Activated naive CD8-positive, alpha-beta T cell treated with anti-CD3 and anti-CD28 coated beads for 36 hours (primary cell): ENCODE data around the gene OSBPL5. TPM values are rescaled to one million over a fixed set of nuclear protein-coding genes. Genes with fewer than 3 reads are reported as not detected.
"Not testable (repeated sequence)": the region's sequence is repeated elsewhere in the genome, so short reads cannot be mapped to it uniquely, and the experiment has no call there.

Experiments
- DNase-seq: peaks from one replicate; pipeline ENCODE4 v3.0.0; 2021
- H3K27ac Mint-ChIP-seq: one replicate; pipeline ENCODE4 v1.8.0; 2022; ENCODE audit warnings: mild to moderate bottlenecking, moderate library complexity, mixed read lengths
- H3K27me3 Mint-ChIP-seq: one replicate; pipeline ENCODE4 v1.8.0; 2022; ENCODE audit warnings: mild to moderate bottlenecking, mixed read lengths
- H3K36me3 Mint-ChIP-seq: one replicate; pipeline ENCODE4 v1.8.0; 2021; ENCODE audit warnings: mild to moderate bottlenecking, mixed read lengths
- H3K4me1 Mint-ChIP-seq: one replicate; pipeline ENCODE4 v1.8.0; 2021; ENCODE audit warnings: mixed read lengths
- H3K4me3 Mint-ChIP-seq: one replicate; pipeline ENCODE4 v1.8.0; 2022; ENCODE audit warnings: mild to moderate bottlenecking, moderate library complexity, mixed read lengths
- H3K9me3 Mint-ChIP-seq: one replicate; pipeline ENCODE4 v1.8.0; 2022; ENCODE audit warnings: mixed read lengths
- total RNA-seq, 2 experiments: library from RNA; stranded (reverse); gene quantifications; one replicate each; pipeline ENCODE4 v1.2.3, GENCODE V29; 2021

OSBPL5 gene
- total RNA-seq, 2 experiments from 2014 or later: 6.6 to 7.3 TPM

GRCh38 chr11:3177931-3178330, 12.8 kb upstream of the OSBPL5 start:
- Mint-ChIP-seq H3K4me3 (no peak overlapping the region), H3K9me3 (peaks cover 10% of the 10 kb centered on the region), H3K36me3 (no peaks in the 10 kb centered on the region), H3K27ac (no peak overlapping the region), H3K4me1 (no peaks in the 10 kb centered on the region), H3K27me3 (no peaks in the 10 kb centered on the region)
- DNase-seq: no peak

- peaks cover 7% of the 10 kb centered on the region for H3K4me1 Mint-ChIP-seq
- H3K36me3 Mint-ChIP-seq: no peaks in the 10 kb centered on the region
- peaks cover 10% of the 10 kb centered on the region for H3K9me3 Mint-ChIP-seq
- no peaks in the 10 kb centered on the region for H3K27me3 Mint-ChIP-seq
- no peak overlapping the region for H3K4me3 Mint-ChIP-seq
- H3K27ac Mint-ChIP-seq: no peak overlapping the region
- DNase-seq: no peak
Observed at GRCh38 chr11:3176487-3176886, 11.4 kb upstream of the OSBPL5 start.

DNA sequence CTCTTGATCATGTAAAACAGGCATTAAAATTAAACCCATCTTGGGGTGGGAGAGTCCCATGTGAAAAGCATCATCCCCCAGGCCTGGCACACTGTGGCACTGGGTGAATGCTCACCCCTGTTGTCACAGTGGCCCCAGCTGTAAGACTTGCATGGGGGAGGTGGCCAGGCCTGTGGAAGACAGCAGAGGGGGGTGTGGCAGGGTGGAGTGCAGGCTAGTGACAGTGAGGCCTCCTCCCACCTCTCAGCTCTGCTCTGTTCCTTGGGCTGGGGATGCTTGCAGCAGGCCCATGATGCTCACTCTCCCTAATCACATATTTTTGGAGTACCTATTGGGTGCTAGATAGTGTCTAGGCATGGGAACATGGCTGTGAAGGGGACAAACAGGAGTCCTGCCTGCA, 10.1 kb upstream of the OSBPL5 start:
- DNase-seq: no peak
- no peaks in the 10 kb centered on the region for H3K36me3 Mint-ChIP-seq
- H3K4me1 Mint-ChIP-seq: peaks cover 8% of the 10 kb centered on the region
- no peak overlapping the region for H3K27ac Mint-ChIP-seq
- H3K27me3 Mint-ChIP-seq: no peaks in the 10 kb centered on the region
- H3K9me3 Mint-ChIP-seq: peaks cover 10% of the 10 kb centered on the region
- H3K4me3 Mint-ChIP-seq: no peak overlapping the region

DNA sequence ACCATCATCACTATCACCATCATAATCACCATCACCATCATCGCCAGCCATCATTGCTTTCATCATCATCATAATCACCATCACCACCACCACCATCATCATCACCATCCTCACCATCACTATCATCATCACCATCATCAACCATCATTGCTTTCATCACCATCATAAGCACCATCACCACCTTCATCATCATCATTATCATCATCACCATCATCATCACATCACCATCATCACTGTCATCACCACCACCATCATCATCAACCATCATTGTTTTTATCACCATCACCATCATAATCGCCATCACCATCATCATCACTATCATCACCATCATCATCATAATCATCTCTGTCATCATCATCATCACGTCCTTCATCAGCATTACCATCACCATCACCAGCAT, 9.3 kb upstream of the OSBPL5 start:
- Mint-ChIP-seq H3K27ac (no peak overlapping the region), H3K36me3 (no peaks in the 10 kb centered on the region), H3K9me3 (peaks cover 9% of the 10 kb centered on the region), H3K4me3 (no peak overlapping the region), H3K4me1 (peaks cover 14% of the 10 kb centered on the region), H3K27me3 (no peaks in the 10 kb centered on the region)
- no peak for DNase-seq

GRCh38 chr11:3173795-3174194, 8.7 kb upstream of the OSBPL5 start:
- DNase-seq: no peak
- Mint-ChIP-seq H3K27ac (no peak overlapping the region), H3K27me3 (no peaks in the 10 kb centered on the region), H3K4me3 (no peak overlapping the region), H3K4me1 (peaks cover 19% of the 10 kb centered on the region), H3K9me3 (peaks cover 9% of the 10 kb centered on the region), H3K36me3 (no peaks in the 10 kb centered on the region)

- no peaks in the 10 kb centered on the region for H3K36me3 Mint-ChIP-seq
- H3K4me3 Mint-ChIP-seq: no peak overlapping the region
- peaks cover 19% of the 10 kb centered on the region for H3K4me1 Mint-ChIP-seq
- no peaks in the 10 kb centered on the region for H3K27me3 Mint-ChIP-seq
- H3K27ac Mint-ChIP-seq: no peak overlapping the region
- H3K9me3 Mint-ChIP-seq: peaks cover 9% of the 10 kb centered on the region
- DNase-seq: no peak
Observed at GRCh38 chr11:3171931-3172560, 6.9 kb upstream of the OSBPL5 start.

- no peaks in the 10 kb centered on the region for H3K27me3 Mint-ChIP-seq
- no peak overlapping the region for H3K4me3 Mint-ChIP-seq
- H3K36me3 Mint-ChIP-seq: no peaks in the 10 kb centered on the region
- no peak overlapping the region for H3K27ac Mint-ChIP-seq
- DNase-seq: no peak
- peaks cover 4% of the 10 kb centered on the region for H3K9me3 Mint-ChIP-seq
- H3K4me1 Mint-ChIP-seq: peaks cover 19% of the 10 kb centered on the region
Observed at GRCh38 chr11:3170756-3171650, 5.9 kb upstream of the OSBPL5 start.

GRCh38 chr11:3170044-3170755, 5.1 kb upstream of the OSBPL5 start:
- Mint-ChIP-seq H3K4me1 (peaks cover 24% of the 10 kb centered on the region), H3K27me3 (peaks cover 5% of the 10 kb centered on the region), H3K9me3 (no peaks in the 10 kb centered on the region), H3K4me3 (peak overlapping the region; percentile 64), H3K36me3 (no peaks in the 10 kb centered on the region), H3K27ac (peak overlapping the region; percentile 3)
- DNase-seq: no peak

DNA sequence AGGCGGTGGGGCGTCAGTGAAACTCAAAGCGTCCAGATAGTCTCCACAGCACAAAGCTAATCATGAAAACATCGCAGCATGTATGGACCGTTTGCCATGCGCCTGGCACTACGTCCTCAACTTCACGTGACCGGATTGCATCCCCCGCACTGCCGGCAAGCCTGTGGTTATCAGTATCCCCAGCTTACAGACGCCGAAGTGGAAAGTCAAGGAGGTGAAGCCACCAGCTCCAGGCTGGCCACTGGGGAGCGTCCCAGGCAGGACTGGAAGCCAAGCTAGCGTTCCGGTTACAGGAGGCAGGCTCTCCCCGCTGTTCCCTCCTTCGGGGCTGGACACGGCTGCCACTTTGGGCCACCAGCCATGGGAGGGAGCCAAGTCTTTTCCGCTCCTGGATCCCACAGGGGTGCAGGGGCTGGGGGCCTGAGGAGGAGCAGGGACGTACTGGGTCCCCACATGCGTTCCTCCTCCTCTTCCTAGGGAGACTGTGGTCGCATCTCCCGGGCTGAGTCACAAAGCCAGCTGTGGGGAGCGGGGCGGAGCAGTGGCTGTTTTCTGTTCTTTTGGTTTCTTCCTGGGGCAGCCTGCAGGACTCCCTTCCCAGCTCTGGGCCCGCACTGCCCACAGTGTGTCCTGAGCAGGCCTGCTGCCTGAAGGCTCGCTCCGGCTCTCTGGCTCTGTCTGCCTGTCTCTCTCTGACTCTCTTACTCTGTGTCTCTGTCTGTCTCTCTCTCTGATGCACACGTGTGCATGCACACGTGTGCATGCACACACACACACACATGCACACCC, 4.3 kb upstream of the OSBPL5 start:
- Mint-ChIP-seq H3K27me3 (peaks cover 5% of the 10 kb centered on the region), H3K36me3 (no peaks in the 10 kb centered on the region), H3K4me3 (peak overlapping the region; percentile 64), H3K4me1 (peaks cover 24% of the 10 kb centered on the region), H3K9me3 (no peaks in the 10 kb centered on the region), H3K27ac (peak overlapping the region; percentile 3)
- peak; percentile 58 for DNase-seq

- H3K36me3 Mint-ChIP-seq, H3K27me3 Mint-ChIP-seq, H3K4me3 Mint-ChIP-seq, H3K9me3 Mint-ChIP-seq, DNase-seq, H3K27ac Mint-ChIP-seq: not testable (repeated sequence)
- H3K4me1 Mint-ChIP-seq: peaks cover 26% of the 10 kb centered on the region
Observed at GRCh38 chr11:3168742-3169254, 3.7 kb upstream of the OSBPL5 start.

GRCh38 chr11:3167143-3168119, 2.3 kb upstream of the OSBPL5 start:
- Mint-ChIP-seq H3K36me3 (no peaks in the 10 kb centered on the region), H3K9me3 (no peaks in the 10 kb centered on the region), H3K27ac (no peak overlapping the region), H3K27me3 (peaks cover 9% of the 10 kb centered on the region), H3K4me3 (no peak overlapping the region), H3K4me1 (peaks cover 35% of the 10 kb centered on the region)
- no peak for DNase-seq

- peaks cover 10% of the 10 kb centered on the region for H3K27me3 Mint-ChIP-seq
- H3K36me3 Mint-ChIP-seq: no peaks in the 10 kb centered on the region
- no peak overlapping the region for H3K27ac Mint-ChIP-seq
- no peak for DNase-seq
- no peak overlapping the region for H3K4me3 Mint-ChIP-seq
- H3K9me3 Mint-ChIP-seq: no peaks in the 10 kb centered on the region
- H3K4me1 Mint-ChIP-seq: peaks cover 31% of the 10 kb centered on the region
Observed at GRCh38 chr11:3166268-3167142, 1.4 kb upstream of the OSBPL5 start.

DNA sequence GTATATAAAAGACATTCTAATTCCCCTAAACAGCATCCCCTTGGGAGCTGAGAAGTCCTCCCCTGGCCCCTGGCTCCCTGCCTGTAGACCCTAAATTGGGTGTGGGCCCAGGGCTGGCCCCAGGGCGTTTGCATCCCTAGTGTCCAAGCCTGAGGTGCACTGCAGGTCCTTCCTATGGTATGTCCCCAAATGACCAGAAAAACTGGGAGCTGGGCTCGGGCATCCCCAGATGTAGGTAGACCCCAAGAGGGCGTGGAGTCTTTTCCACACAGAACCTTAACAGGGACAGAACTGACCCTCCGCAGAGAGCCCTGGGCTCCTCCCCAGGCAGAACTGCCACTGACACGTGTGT, 782 bp upstream of the OSBPL5 start:
- Mint-ChIP-seq H3K36me3 (no peaks in the 10 kb centered on the region), H3K4me3 (peak overlapping the region; percentile 62), H3K4me1 (peaks cover 36% of the 10 kb centered on the region), H3K27ac (no peak overlapping the region), H3K27me3 (peaks cover 12% of the 10 kb centered on the region), H3K9me3 (no peaks in the 10 kb centered on the region)
- no peak for DNase-seq
